ENCODE data around the gene FAM209A. TPM values are rescaled to one million over a fixed set of nuclear protein-coding genes. Genes with fewer than 3 reads are reported as not detected.
"Not testable (repeated sequence)": the region's sequence is repeated elsewhere in the genome, so short reads cannot be mapped to it uniquely, and the experiment has no call there.

Gene FAM209A
- total RNA-seq, 3 donors from 2014 or later = 0.73 to 1.4 (median 1.4) TPM

GRCh38 chr20:56518721-56519398, 5.7 kb upstream of the FAM209A start:
- peaks cover 7% of the 10 kb centered on the region for H3K4me1 Mint-ChIP-seq (ENCODE audit: low read depth)
- H3K36me3 Mint-ChIP-seq (ENCODE audit: insufficient read depth) = peaks cover 60% of the 10 kb centered on the region
- ATAC-seq (no peak), DNase-seq (no peak)
- no peak overlapping the region for H3K4me3 Mint-ChIP-seq
- no peaks in the 10 kb centered on the region for H3K27me3 Mint-ChIP-seq (ENCODE audit: low read depth)
- H3K9me3 Mint-ChIP-seq = peaks cover 16% of the 10 kb centered on the region

- H3K27me3 Mint-ChIP-seq (ENCODE audit: low read depth) = no peaks in the 10 kb centered on the region
- no peak for DNase-seq
- peaks cover 9% of the 10 kb centered on the region for H3K4me1 Mint-ChIP-seq (ENCODE audit: low read depth)
- no peak for ATAC-seq
- H3K36me3 Mint-ChIP-seq (ENCODE audit: insufficient read depth) = peaks cover 57% of the 10 kb centered on the region
- no peak overlapping the region for H3K4me3 Mint-ChIP-seq
- H3K9me3 Mint-ChIP-seq = peaks cover 16% of the 10 kb centered on the region
These were observed 5.0 kb upstream of the FAM209A start for GRCh38 chr20:56519551-56519950.

- H3K27me3 Mint-ChIP-seq (ENCODE audit: low read depth) = no peaks in the 10 kb centered on the region
- H3K36me3 Mint-ChIP-seq (ENCODE audit: insufficient read depth) = peaks cover 57% of the 10 kb centered on the region
- peaks cover 16% of the 10 kb centered on the region for H3K9me3 Mint-ChIP-seq
- no peak overlapping the region for H3K4me3 Mint-ChIP-seq
- ATAC-seq = no peak
- DNase-seq = no peak
- H3K4me1 Mint-ChIP-seq (ENCODE audit: low read depth) = peaks cover 9% of the 10 kb centered on the region
These were observed 4.4 kb upstream of the FAM209A start for GRCh38 chr20:56520180-56520579.

GRCh38 chr20:56520746-56521354, 3.7 kb upstream of the FAM209A start:
- peaks cover 53% of the 10 kb centered on the region for H3K36me3 Mint-ChIP-seq (ENCODE audit: insufficient read depth)
- H3K27me3 Mint-ChIP-seq (ENCODE audit: low read depth); H3K4me1 Mint-ChIP-seq (ENCODE audit: low read depth): not testable (repeated sequence)

GRCh38 chr20:56522311-56522710, 2.2 kb upstream of the FAM209A start:
- Mint-ChIP-seq H3K9me3 (peaks cover 16% of the 10 kb centered on the region), H3K36me3 (ENCODE audit: insufficient read depth) (peaks cover 42% of the 10 kb centered on the region), H3K27me3 (ENCODE audit: low read depth) (no peaks in the 10 kb centered on the region), H3K4me3 (no peak overlapping the region), H3K4me1 (ENCODE audit: low read depth) (peaks cover 9% of the 10 kb centered on the region)
- ATAC-seq (no peak), DNase-seq (no peak)

More at GRCh38 chr20:56520746-56521354, 3.7 kb upstream of the FAM209A start:
- not testable (repeated sequence) for H3K4me3 Mint-ChIP-seq, ATAC-seq, DNase-seq
- peaks cover 16% of the 10 kb centered on the region for H3K9me3 Mint-ChIP-seq

GRCh38 chr20:56527521-56527920, 3.0 kb downstream of the FAM209A start:
- Mint-ChIP-seq H3K4me3 (no peak overlapping the region), H3K9me3 (no peaks in the 10 kb centered on the region), H3K4me1 (ENCODE audit: low read depth) (peaks cover 9% of the 10 kb centered on the region), H3K36me3 (ENCODE audit: insufficient read depth) (peaks cover 3% of the 10 kb centered on the region), H3K27me3 (ENCODE audit: low read depth) (no peaks in the 10 kb centered on the region)
- ATAC-seq (no peak), DNase-seq (no peak)

GRCh38 chr20:56532946-56533345, 8.4 kb downstream of the FAM209A start, which contains the start of gene FAM209B:
Gene FAM209B (plus strand): TSS chr20:56533246. CDS start chr20:56533342, 96 bp downstream.
- not testable (repeated sequence) for ATAC-seq

GRCh38 chr20:56537997-56538396, 13.5 kb downstream of the FAM209A start:
- no peaks in the 10 kb centered on the region for H3K27me3 Mint-ChIP-seq (ENCODE audit: low read depth)
- H3K4me3 Mint-ChIP-seq = no peak overlapping the region
- H3K36me3 Mint-ChIP-seq (ENCODE audit: insufficient read depth) = peaks cover 3% of the 10 kb centered on the region
- ATAC-seq (no peak), DNase-seq (no peak)
- H3K4me1 Mint-ChIP-seq (ENCODE audit: low read depth) = no peaks in the 10 kb centered on the region
- no peaks in the 10 kb centered on the region for H3K9me3 Mint-ChIP-seq

More at GRCh38 chr20:56532946-56533345, 8.4 kb downstream of the FAM209A start, which contains the start of gene FAM209B:
- not testable (repeated sequence) for DNase-seq; H3K27me3 Mint-ChIP-seq (ENCODE audit: low read depth); H3K4me3 Mint-ChIP-seq; H3K9me3 Mint-ChIP-seq; H3K36me3 Mint-ChIP-seq (ENCODE audit: insufficient read depth); H3K4me1 Mint-ChIP-seq (ENCODE audit: low read depth)

- H3K4me1 Mint-ChIP-seq (ENCODE audit: low read depth) = no peaks in the 10 kb centered on the region
- peaks cover 3% of the 10 kb centered on the region for H3K36me3 Mint-ChIP-seq (ENCODE audit: insufficient read depth)
- DNase-seq (no peak), ATAC-seq (no peak)
- H3K4me3 Mint-ChIP-seq = no peak overlapping the region
- H3K27me3 Mint-ChIP-seq (ENCODE audit: low read depth) = no peaks in the 10 kb centered on the region
- no peaks in the 10 kb centered on the region for H3K9me3 Mint-ChIP-seq
These were observed 15.9 kb downstream of the FAM209A start for GRCh38 chr20:56540415-56540814.

- Mint-ChIP-seq H3K36me3 (ENCODE audit: insufficient read depth) (no peaks in the 10 kb centered on the region), H3K27me3 (ENCODE audit: low read depth) (no peaks in the 10 kb centered on the region), H3K4me3 (no peak overlapping the region), H3K4me1 (ENCODE audit: low read depth) (no peaks in the 10 kb centered on the region), H3K9me3 (no peaks in the 10 kb centered on the region)
- no peak for ATAC-seq
- DNase-seq = no peak
These were observed 18.0 kb downstream of the FAM209A start for GRCh38 chr20:56542489-56543030.

- H3K9me3 Mint-ChIP-seq = no peaks in the 10 kb centered on the region
- ATAC-seq (no peak), DNase-seq (no peak)
- no peak overlapping the region for H3K4me3 Mint-ChIP-seq
- H3K27me3 Mint-ChIP-seq (ENCODE audit: low read depth) = no peaks in the 10 kb centered on the region
- peaks cover 5% of the 10 kb centered on the region for H3K4me1 Mint-ChIP-seq (ENCODE audit: low read depth)
- no peaks in the 10 kb centered on the region for H3K36me3 Mint-ChIP-seq (ENCODE audit: insufficient read depth)
These were observed 27.0 kb downstream of the FAM209A start for GRCh38 chr20:56551571-56551970.

- H3K4me1 Mint-ChIP-seq (ENCODE audit: low read depth) = peaks cover 5% of the 10 kb centered on the region
- no peak for ATAC-seq
- H3K27me3 Mint-ChIP-seq (ENCODE audit: low read depth) = no peaks in the 10 kb centered on the region
- H3K36me3 Mint-ChIP-seq (ENCODE audit: insufficient read depth) = no peaks in the 10 kb centered on the region
- no peak for DNase-seq
- no peak overlapping the region for H3K4me3 Mint-ChIP-seq
- no peaks in the 10 kb centered on the region for H3K9me3 Mint-ChIP-seq
These were observed 28.5 kb downstream of the FAM209A start for GRCh38 chr20:56552911-56553629.

GRCh38 chr20:56554869-56555268, 30.3 kb downstream of the FAM209A start:
- Mint-ChIP-seq H3K4me3 (no peak overlapping the region), H3K4me1 (ENCODE audit: low read depth) (peaks cover 5% of the 10 kb centered on the region), H3K36me3 (ENCODE audit: insufficient read depth) (no peaks in the 10 kb centered on the region), H3K9me3 (no peaks in the 10 kb centered on the region), H3K27me3 (ENCODE audit: low read depth) (no peaks in the 10 kb centered on the region)
- no peak for DNase-seq
- peak; percentile 81 to 84 for ATAC-seq

GRCh38 chr20:56558968-56559367, 34.4 kb downstream of the FAM209A start:
- H3K4me1 Mint-ChIP-seq (ENCODE audit: low read depth) = peaks cover 5% of the 10 kb centered on the region
- no peak for ATAC-seq
- no peak overlapping the region for H3K4me3 Mint-ChIP-seq
- no peaks in the 10 kb centered on the region for H3K36me3 Mint-ChIP-seq (ENCODE audit: insufficient read depth)
- H3K27me3 Mint-ChIP-seq (ENCODE audit: low read depth) = no peaks in the 10 kb centered on the region
- H3K9me3 Mint-ChIP-seq = no peaks in the 10 kb centered on the region
- no peak for DNase-seq

All from activated T-cell treated with anti-CD3 and anti-CD28 coated beads, Interleukin-2, amount 50 U/mL, for 4 hours (primary cell).